Measurements from ENCODE around the gene CYFIP2.
"Not testable (repeated sequence)": the region's sequence is repeated elsewhere in the genome, so short reads cannot be mapped to it uniquely, and the experiment has no call there.

The CYFIP2 gene

DNA sequence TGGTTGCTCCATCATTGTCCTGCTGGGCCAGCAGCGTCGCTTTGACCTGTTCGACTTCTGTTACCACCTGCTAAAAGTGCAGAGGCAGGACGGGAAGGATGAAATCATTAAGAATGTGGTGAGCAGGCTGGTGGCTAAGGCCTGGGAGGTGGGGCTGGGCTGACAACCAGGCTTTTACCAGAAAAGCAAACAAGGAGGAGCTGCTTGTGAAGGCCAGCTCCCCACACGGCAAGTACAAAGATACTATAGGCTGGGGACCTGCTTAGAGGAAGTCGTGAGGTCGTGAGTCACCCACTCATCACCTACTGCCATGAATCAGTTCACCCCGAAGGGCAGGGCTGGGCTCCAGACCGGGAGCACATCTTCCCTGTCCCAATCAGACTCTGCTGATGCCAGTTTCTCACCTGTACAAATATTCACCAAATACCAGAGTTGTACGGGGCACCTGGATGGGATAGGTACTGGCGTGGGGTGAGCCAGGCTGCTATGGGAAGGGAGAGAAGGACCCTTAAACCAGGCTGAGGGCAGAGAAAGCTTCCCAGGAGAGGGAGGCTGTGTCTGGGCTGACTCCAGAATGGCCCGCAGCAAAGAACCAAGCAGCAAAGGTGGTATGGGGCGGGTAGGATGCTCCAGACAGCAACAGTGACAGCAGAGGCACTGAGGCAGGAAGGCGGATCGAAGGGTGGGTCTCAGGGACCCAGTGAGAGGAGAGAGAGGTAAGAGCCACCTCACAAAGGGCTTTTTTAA is 124.8 kb downstream of the CYFIP2 start:
- DNase-seq (ENCODE audit: low read depth), result peak; percentile 88

DNA sequence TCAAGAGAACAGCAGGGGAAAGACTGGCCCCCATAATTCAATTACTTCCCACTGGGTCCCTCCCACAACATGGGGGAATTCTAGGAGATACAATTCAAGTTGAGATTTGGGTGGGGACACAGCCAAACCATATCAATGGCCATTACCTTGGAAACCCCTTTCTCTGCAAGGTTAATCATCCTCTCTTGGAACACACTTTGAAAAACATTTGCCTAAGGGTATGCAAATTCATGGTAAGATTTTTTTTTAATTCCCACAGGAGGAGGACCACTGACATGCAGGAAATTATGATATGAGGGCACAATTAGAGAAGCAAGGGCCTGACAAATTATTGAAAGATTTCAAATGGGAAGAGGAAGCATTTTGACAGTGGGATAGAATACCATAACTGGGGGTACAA is 132.4 kb downstream of the CYFIP2 start:
- DNase-seq (ENCODE audit: low read depth), result no peak

DNA sequence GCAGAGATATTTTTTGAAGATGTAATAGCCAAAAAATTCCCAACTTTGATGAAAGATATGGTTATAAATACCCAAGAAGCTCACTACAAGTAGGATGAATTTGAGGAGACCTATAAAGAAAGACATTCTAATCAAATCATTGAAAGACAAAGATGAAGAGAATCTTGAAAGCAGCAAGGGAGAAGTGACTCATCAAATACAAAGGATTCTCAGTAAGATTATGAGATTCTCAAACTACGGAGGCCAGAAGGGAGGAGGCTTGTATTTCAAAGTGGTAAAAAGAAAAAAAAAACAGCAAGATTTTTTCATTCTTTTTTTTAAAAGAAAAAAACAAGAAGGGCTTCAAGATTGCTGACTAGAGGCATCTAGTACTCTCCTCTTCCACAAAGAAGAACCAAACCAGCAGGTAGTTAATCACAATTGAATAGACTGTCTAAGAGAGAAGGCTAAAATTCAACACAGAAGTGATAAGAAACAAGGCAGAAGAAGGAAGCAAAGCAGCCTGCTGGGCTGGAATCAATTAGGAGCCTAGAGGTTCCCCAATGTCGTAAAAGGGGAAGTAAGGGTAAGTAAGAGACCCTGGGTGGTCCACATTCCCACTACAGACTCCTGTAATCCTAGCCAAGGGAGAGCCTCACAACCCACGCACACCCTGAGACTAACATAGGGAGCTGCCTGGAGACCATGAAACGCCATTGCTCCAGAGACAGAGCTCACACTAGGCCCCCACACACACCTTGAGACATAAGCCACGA is 135.0 kb downstream of the CYFIP2 start:
- peak; percentile 49 for DNase-seq (ENCODE audit: low read depth)

DNA sequence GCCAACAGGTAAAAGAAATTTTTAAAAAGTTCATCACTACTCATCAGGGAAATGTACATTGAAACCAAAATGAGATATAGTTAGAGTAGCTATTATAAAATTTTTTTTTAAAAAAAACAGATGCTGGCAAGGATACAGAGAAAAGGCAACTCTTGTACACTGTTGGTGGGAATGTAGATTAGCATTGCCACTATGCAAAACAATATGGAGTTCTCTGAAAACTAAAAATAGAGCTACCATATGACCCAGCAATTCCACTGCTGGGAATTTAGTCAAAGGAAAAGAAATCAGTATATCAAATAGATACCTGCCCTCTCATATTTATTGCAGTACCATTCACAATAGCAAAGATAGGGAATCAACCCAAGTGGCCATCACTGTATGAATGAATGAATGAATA is 149.9 kb downstream of the CYFIP2 start:
- DNase-seq (ENCODE audit: low read depth), result no peak

DNA sequence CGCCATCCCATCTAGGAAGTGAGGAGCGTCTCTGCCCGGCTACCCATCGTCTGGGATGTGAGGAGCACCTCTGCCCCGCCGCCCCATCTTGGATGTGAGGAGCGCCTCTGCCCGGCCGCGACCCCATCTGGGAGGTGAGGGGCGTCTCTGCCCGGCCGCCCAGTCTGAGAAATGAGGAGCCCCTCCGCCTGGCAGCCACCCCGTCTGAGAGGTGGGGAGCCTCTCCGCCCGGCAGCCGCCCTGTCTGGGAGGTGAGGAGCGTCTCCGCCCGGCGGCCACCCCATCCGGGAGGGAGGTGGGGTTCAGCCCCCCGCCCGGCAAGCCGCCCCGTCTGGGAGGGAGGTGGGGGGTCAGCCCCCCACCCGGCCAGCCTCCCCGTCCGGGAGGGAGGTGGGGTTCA is 153.6 kb downstream of the CYFIP2 start:
- DNase-seq (ENCODE audit: low read depth), result not testable (repeated sequence)

DNA sequence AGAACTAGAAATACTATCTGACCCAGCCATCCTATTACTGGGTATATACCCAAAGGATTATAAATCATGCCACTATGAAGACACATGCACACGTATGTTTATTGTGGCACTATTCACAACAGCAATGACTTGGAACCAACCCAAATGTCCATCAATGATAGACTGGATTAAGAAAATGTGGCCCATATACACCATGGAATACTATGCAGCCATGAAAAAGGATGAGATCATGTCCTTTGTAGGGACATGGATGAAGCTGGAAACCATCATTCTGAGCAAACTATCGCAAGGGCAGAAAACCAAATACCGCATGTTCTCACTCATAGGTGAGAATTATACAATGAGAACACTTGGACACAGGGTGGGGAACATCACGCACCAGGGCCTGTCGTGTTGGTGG is 164.0 kb downstream of the CYFIP2 start:
- DNase-seq (ENCODE audit: low read depth), result not testable (repeated sequence)

DNA sequence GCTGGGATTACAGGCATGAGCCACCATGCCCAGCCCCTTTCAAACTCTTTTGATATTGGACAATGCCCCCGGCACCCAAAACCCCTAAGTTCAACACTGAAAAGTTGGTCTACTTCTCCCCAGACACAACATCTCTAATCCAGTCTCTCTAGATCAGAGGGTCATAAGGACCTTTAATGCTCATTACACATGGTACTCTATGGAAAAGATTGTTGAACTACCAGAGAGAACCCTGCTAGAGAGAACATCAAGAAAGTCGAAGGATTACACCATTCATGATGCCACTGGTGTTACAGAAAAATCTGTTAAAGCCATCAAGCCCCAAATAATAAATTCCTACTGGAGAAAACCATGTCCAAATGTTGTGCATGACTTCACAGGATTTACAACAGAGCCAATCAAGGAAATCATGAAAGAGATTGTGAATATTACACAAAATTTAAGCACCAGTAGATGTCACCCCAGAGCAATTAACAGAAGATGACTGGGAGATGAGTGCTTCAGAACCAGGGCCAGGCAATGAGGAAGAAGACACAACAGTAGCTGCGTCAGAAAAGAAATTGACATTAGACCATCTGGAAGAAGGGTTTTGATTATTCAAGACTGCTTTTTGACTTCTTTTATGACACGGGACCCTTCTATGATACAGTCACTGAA is 165.7 kb downstream of the CYFIP2 start:
- DNase-seq (ENCODE audit: low read depth), result peak; percentile 71

DNA sequence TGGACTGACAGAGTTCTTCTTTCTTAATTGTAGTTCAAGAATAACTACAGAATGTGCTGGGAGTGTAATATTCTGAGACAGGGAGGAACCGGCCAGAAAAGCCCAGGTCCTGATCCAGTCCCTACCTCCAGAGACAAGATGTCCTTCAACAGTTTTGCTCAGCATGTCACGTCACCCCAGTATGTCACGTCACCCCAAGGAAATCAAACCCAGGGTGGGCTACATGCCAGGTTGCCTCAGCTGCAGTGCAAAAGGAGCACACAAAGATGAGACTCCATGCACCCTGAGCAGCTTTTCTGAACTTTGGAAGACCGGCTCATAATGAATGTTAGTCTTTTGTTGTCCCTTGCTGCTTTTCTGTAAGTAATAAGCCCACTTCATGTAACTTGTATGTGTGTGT is 168.2 kb downstream of the CYFIP2 start:
- DNase-seq (ENCODE audit: low read depth), result no peak

DNA sequence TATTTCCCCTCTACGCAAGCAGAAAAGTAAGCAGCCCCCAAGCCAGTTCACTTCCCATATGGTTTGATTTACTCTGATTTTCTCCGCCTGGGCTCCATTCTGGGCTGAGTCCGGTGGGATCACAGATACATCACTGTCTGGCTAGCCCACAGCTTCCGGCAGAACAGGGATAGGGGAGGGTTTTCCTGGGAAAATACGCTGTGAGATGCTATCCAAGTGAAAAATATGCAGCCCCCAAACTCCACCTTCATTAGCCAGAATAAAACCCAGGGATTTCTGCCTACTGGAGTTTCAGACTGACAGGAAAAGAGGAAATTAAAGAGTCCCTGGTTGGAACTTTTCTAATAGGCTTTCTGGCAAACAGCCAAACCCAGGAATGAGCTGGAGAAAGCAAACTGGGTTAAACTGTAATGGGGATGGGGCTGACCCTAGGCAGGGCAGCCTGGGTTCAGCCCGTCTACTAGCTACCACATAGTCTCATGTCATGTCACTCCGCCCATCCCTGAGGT is 177.2 kb downstream of the CYFIP2 start:
- DNase-seq (ENCODE audit: low read depth), result no peak

DNA sequence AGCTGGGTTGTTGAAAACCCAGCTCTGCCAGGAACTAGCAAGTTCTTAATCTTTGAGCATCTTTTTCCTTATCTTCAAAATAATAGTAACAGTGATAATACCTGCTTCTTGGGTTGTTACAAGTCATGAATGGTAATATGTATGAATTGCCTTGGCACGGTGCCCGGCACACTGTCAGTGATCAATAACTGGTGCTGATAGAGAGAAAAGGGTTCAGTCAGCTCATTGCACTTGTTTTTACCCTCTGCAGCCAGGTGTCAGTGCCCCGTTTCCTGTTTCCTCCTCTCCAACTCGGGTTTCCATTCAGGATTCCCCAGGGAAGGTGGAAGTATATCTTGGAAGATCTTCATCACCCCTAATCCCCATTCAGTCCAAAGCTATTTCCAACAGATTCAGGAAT is 178.3 kb downstream of the CYFIP2 start:
- no peak for DNase-seq (ENCODE audit: low read depth)
